ENCODE measurements around the gene RPRD1B. TPM values are rescaled to one million over a fixed set of nuclear protein-coding genes. Genes with fewer than 3 reads are reported as not detected.
A peak's percentile ranks its signal among the peaks of the same experiment; 100 is the strongest.

Gene RPRD1B
- polyA plus RNA-seq, 2 of the 4 experiments (the other 2 are of a cell fraction), result 16.4 to 28.4 TPM

DNA sequence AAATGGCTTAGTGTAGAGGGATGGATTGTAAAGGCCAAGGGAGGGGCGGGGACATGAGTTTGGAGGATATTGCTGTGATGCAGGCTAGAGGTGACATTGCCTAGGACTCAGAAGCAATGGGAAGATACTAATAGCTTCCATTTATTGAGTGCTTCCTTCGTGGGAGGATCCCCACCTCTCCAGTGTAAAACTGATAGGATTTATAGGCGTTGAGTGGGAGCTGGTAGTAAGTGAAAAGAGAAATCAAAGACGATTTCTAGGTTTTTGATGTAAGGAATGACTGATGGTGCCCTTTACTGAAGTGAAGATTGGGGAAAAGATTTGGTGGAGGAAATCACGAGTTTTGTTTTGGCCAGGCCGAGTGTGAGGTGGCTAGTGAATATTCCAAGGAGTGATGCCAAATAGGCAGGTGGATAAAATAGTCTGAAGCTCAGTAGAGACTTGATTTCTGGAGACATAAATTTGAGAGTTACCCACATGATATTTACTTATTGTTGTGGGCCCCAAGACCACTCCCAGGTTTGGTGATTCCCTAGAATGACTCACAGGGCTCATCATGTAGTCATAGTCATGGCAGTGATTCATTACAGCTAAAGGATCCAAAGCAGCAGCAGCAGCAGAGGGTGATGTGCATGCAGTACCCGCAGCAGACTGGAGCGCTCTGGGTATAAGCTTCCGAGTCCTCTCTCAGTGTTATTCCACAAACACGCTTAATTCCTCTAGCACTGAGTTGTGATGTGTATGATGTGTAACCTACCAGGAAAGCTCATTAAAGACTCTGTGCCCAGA, 10.2 kb downstream of the RPRD1B start:
- Histone ChIP-seq H3K27ac (peak overlapping the region in 1 of 2 experiments; percentile 41; a peak in 2 of 6 replicates), H3K4me2 (peak overlapping the region; percentile 57), H3K4me3 (no peak overlapping the region), H3K4me1 (peaks cover 15% of the 10 kb centered on the region), H3K9me3 (no peaks in the 10 kb centered on the region)
- CTCF ChIA-PET, result interaction anchor here (0.6 to 4.9 kb wide), 21 partner anchors 8 to 785 kb away, joined by 3 to 46 read pairs (median 4); partner anchors contain the start of genes RPRD1B, TGM2 and TTI1
- POLR2A ChIA-PET, result interaction anchor here (0.6 to 1.7 kb wide), 3 partner anchors 10 to 174 kb away, joined by 3 to 15 read pairs (median 3); partner anchors contain the start of genes RPRD1B and TTI1
- ATAC-seq, result peak; percentile 99 to 100
- TF ChIP-seq JUNB (IDR thresholded peaks at IDR 0.05) (peak; percentile 56), EHMT2 (IDR thresholded peaks at IDR 0.05; ENCODE audit: low read depth) (no peak), HOXB5 (CRISPR knock-in tag; IDR thresholded peaks at IDR 0.05) (0 out of 2 replicates have a peak, but pooled peaks have one; percentile 24), FOSL2 (IDR thresholded peaks at IDR 0.05) (peak; percentile 52; the same call in 1 of the 2 replicates), FOSL2 (CRISPR knock-in tag; IDR thresholded peaks at IDR 0.05) (peak; percentile 84)
- FAIRE-seq, result no peak
- peak; percentile 73 to 80 for DNase-seq (ENCODE audit: low read depth in 1 of 2, low spot score in 1 of 2)
- WGBS (ENCODE audit: missing lambda C conversion rate), result 65% methylated on average over 10 of the region's 10 CpGs

DNA sequence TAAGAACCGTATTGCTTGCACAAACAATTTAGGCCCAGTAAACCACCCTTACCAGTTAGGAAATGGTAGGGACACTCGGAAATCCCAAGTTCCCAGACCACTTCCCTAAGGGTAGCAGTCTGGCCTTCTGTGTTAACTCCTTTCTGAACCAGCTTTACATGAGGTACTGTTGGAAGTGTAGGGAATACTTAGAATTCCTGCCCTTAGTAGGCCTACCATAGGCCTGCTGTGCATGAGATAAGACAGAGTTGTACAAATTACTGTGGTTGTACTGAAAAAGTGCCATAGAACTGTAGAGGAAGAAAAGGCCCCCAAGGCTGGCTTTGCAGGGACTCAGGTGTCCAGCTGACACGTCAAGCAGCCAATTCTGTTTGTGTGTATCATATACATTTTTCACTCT, 11.1 kb downstream of the RPRD1B start:
- Histone ChIP-seq H3K4me3 (no peak overlapping the region), H3K4me2 (no peak overlapping the region), H3K27ac (no peak overlapping the region), H3K4me1 (peaks cover 20% of the 10 kb centered on the region), H3K9me3 (no peaks in the 10 kb centered on the region)
- no peak for TF ChIP-seq MAFK (IDR thresholded peaks at IDR 0.05; ENCODE audit: partially characterized antibody)
- no peak for TF ChIP-seq MYC (IDR thresholded peaks at IDR 0.05; ENCODE audit: borderline replicate concordance, low read length)
- TF ChIP-seq KDM1A (IDR thresholded peaks at IDR 0.05; ENCODE audit: low read depth), result no peak
- no peak for TF ChIP-seq NFE2L2 (conservative IDR thresholded peaks at IDR 0.05; ENCODE audit: low read length)
- FAIRE-seq (no peak), ATAC-seq (no peak), DNase-seq (ENCODE audit: low read depth in 1 of 2, low spot score in 1 of 2) (no peak)
- ChIA-PET POLR2A (interaction anchor here (1.7 kb wide), 1 partner anchor 11 kb away, joined by 15 read pairs; the partner anchor contains the start of genes RPRD1B and TTI1), CTCF (interaction anchor here (1.0 to 4.9 kb wide), 9 partner anchors 9 to 177 kb away, joined by 3 to 46 read pairs (median 8); partner anchors contain the start of genes RPRD1B and TGM2)
- 91% methylated on average over 3 of the region's 3 CpGs for WGBS (ENCODE audit: missing lambda C conversion rate)

DNA sequence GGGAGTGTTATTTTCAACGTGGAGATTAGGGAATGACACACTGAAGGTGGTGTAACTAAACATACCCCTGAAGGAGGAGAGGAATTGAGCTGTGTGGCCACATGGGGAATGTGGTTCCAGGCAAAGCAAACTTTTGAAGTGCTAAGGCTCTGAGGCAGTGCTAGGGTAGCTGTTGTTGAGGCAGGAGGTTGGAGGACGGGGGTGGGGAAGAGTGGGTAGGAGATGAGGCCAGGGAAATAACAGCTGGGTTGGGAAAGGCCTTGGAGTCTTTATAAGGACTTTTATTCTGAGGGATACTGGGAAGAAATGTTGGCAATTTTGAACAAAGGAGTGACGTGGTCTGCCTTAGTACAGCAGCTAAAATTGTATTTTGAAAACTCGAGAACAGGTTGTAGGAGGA, 13.0 kb downstream of the RPRD1B start:
- H3K9me3 ChIP-seq, result no peaks in the 10 kb centered on the region
- no peak overlapping the region for H3K27ac ChIP-seq
- DNase-seq (ENCODE audit: low read depth in 1 of 2, low spot score in 1 of 2) (no peak), FAIRE-seq (no peak), ATAC-seq (no peak)
- TF ChIP-seq CBX2 (IDR thresholded peaks at IDR 0.05; ENCODE audit: borderline replicate concordance, low read depth), result no peak
- no peak for TF ChIP-seq CHD4 (IDR thresholded peaks at IDR 0.05; ENCODE audit: borderline replicate concordance)
- no peak for TF ChIP-seq HOXA7 (CRISPR knock-in tag; IDR thresholded peaks at IDR 0.05)
- TF ChIP-seq, protein P1, sequence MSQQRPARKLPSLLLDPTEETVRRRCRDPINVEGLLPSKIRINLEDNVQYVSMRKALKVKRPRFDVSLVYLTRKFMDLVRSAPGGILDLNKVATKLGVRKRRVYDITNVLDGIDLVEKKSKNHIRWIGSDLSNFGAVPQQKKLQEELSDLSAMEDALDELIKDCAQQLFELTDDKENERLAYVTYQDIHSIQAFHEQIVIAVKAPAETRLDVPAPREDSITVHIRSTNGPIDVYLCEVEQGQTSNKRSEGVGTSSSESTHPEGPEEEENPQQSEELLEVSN (IDR thresholded peaks at IDR 0.05; ENCODE audit: borderline replicate concordance, low read depth), result no peak
- TF ChIP-seq FOXS1 (CRISPR knock-in tag; IDR thresholded peaks at IDR 0.05), result no peak
- no peak for TF ChIP-seq CEBPB (IDR thresholded peaks at IDR 0.05)
- ChIA-PET POLR2A (interaction anchor here (0.6 kb wide), 1 partner anchor 21 kb away, joined by 3 read pairs; no protein-coding TSS in a partner anchor), CTCF (interaction anchor here (0.7 to 4.2 kb wide), 7 partner anchors 9 to 244 kb away, joined by 3 to 46 read pairs (median 4); partner anchors contain the start of gene VSTM2L)
- no peak overlapping the region for H3K4me2 ChIP-seq
- no peak overlapping the region for H3K4me3 ChIP-seq
- peaks cover 33% of the 10 kb centered on the region for H3K4me1 ChIP-seq
- WGBS (ENCODE audit: missing lambda C conversion rate), result 88% methylated on average over 4 of the region's 4 CpGs

DNA sequence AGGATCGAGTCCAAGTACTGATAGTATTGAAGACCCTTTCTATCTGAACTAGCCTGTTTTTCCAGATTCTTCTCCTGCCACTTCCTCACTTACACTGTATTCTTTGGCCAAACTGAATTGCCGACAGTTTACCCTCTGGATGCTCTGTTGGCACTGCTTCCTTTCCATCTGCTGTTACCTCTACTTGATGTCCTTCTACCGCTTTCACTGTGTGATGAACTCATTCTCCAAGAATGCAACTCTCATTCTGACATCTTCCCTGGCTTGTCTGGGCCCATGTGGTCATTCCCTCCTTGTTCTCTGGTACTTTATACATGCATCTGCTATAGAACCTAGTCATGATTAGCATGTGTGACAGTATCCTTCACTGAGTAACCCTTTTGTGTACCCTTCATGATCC, 16.3 kb downstream of the RPRD1B start:
- ATAC-seq, result peak in 1 of 2 experiments; percentile 66; a peak in 4 of 6 replicates
- Histone ChIP-seq H3K4me2 (peak overlapping the region; percentile 33), H3K4me1 (peaks cover 18% of the 10 kb centered on the region), H3K4me3 (no peak overlapping the region), H3K27ac (peak overlapping the region in 1 of 2 experiments; percentile 41; a peak in 2 of 6 replicates), H3K9me3 (no peaks in the 10 kb centered on the region)
- TF ChIP-seq, protein P2, sequence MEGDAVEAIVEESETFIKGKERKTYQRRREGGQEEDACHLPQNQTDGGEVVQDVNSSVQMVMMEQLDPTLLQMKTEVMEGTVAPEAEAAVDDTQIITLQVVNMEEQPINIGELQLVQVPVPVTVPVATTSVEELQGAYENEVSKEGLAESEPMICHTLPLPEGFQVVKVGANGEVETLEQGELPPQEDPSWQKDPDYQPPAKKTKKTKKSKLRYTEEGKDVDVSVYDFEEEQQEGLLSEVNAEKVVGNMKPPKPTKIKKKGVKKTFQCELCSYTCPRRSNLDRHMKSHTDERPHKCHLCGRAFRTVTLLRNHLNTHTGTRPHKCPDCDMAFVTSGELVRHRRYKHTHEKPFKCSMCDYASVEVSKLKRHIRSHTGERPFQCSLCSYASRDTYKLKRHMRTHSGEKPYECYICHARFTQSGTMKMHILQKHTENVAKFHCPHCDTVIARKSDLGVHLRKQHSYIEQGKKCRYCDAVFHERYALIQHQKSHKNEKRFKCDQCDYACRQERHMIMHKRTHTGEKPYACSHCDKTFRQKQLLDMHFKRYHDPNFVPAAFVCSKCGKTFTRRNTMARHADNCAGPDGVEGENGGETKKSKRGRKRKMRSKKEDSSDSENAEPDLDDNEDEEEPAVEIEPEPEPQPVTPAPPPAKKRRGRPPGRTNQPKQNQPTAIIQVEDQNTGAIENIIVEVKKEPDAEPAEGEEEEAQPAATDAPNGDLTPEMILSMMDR (IDR thresholded peaks at IDR 0.05), result no peak
- TF ChIP-seq, protein P3, sequence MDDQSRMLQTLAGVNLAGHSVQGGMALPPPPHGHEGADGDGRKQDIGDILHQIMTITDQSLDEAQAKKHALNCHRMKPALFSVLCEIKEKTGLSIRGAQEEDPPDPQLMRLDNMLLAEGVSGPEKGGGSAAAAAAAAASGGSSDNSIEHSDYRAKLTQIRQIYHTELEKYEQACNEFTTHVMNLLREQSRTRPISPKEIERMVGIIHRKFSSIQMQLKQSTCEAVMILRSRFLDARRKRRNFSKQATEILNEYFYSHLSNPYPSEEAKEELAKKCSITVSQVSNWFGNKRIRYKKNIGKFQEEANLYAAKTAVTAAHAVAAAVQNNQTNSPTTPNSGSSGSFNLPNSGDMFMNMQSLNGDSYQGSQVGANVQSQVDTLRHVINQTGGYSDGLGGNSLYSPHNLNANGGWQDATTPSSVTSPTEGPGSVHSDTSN (IDR thresholded peaks at IDR 0.05), result no peak
- TF ChIP-seq, protein P4, sequence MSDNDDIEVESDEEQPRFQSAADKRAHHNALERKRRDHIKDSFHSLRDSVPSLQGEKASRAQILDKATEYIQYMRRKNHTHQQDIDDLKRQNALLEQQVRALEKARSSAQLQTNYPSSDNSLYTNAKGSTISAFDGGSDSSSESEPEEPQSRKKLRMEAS (IDR thresholded peaks at IDR 0.05), result 0 out of 2 replicates have a peak, but pooled peaks have one; percentile 28
- DNase-seq (ENCODE audit: low read depth in 1 of 2, low spot score in 1 of 2), result no peak
- CTCF ChIA-PET, result interaction anchor here (2.4 to 12.7 kb wide), 4 partner anchors 8 to 486 kb away, joined by 15 to 356 read pairs (median 21); partner anchors contain the start of gene TGM2
- POLR2A ChIA-PET, result no interaction called here
- FAIRE-seq, result no peak
- 54% methylated on average over 3 of the region's 3 CpGs for WGBS (ENCODE audit: missing lambda C conversion rate)

Measured in A549 (cell line).